Neural progenitor cell (in vitro differentiated cells): ENCODE results near the gene TLE5.

ENCODE experiments used
- CTCF ChIP-seq: fragments of 200-600 bp; sonication (generic); IDR thresholded peaks from 2 replicates; pipeline ENCODE4 v1.5.1; 2017; ENCODE audit warnings: antibody characterized with exemption, mild to moderate bottlenecking
- EZH2 ChIP-seq: fragments of 200-600 bp; sonication (generic); IDR thresholded peaks from 2 replicates; pipeline ENCODE4 v1.6.1; 2017; ENCODE audit warnings: antibody characterized with exemption, mild to moderate bottlenecking, moderate library complexity
- EZH2phosphoT487 ChIP-seq: fragments of 200-600 bp; sonication (generic); IDR thresholded peaks from 2 replicates; pipeline ENCODE4 v1.6.1; 2017; ENCODE audit warnings: antibody characterized with exemption

GRCh38 chr19:3004522-3004921, 57.8 kb downstream of the TLE5 start:
- TF ChIP-seq CTCF (no peak), EZH2 (no peak), EZH2phosphoT487 (no peak)
